Measurements from ENCODE around the gene SPAG7.

SPAG7 gene

GRCh38 chr17:4945944-4946280, 21.7 kb downstream of the SPAG7 start:
- TF ChIP-seq CTCF (IDR thresholded peaks at IDR 0.05; ENCODE audit: insufficient read depth, missing control alignments), result no peak
- no peak for FAIRE-seq

GRCh38 chr17:4945176-4945943, 22.3 kb downstream of the SPAG7 start:
- no peak for DNase-seq (ENCODE audit: insufficient read length, low spot score)

More at GRCh38 chr17:4945944-4946280, 21.7 kb downstream of the SPAG7 start:
- DNase-seq (ENCODE audit: insufficient read length, low spot score), result no peak

GRCh38 chr17:4944554-4945175, 23.0 kb downstream of the SPAG7 start:
- TF ChIP-seq CTCF (IDR thresholded peaks at IDR 0.05; ENCODE audit: insufficient read depth, missing control alignments), result no peak
- FAIRE-seq (no peak), DNase-seq (ENCODE audit: insufficient read length, low spot score) (no peak)

More at GRCh38 chr17:4945176-4945943, 22.3 kb downstream of the SPAG7 start:
- no peak for TF ChIP-seq CTCF (IDR thresholded peaks at IDR 0.05; ENCODE audit: insufficient read depth, missing control alignments)
- FAIRE-seq, result no peak

GRCh38 chr17:4944163-4944553, 23.5 kb downstream of the SPAG7 start:
- no peak for FAIRE-seq
- no peak for DNase-seq (ENCODE audit: insufficient read length, low spot score)
- no peak for TF ChIP-seq CTCF (IDR thresholded peaks at IDR 0.05; ENCODE audit: insufficient read depth, missing control alignments)

GRCh38 chr17:4942760-4943508, 24.7 kb downstream of the SPAG7 start:
- no peak for TF ChIP-seq CTCF (IDR thresholded peaks at IDR 0.05; ENCODE audit: insufficient read depth, missing control alignments)
- no peak for DNase-seq (ENCODE audit: insufficient read length, low spot score)
- FAIRE-seq, result no peak

GRCh38 chr17:4941319-4941610, 26.4 kb downstream of the SPAG7 start:
- FAIRE-seq (no peak), DNase-seq (ENCODE audit: insufficient read length, low spot score) (no peak)
- TF ChIP-seq CTCF (IDR thresholded peaks at IDR 0.05; ENCODE audit: insufficient read depth, missing control alignments), result no peak
